SJSA1 (cell line): ENCODE measurements around the gene A2M. TPM values are rescaled to one million over a fixed set of nuclear protein-coding genes. Genes with fewer than 3 reads are reported as not detected.

Experiments used
- DNase-seq, 2 experiments: peaks; one replicate each; pipeline ENCODE4 v3.0.0-alpha.2; 2015 to 2020; ENCODE audit warnings: low spot score in 2 of 2, low read depth in 1 of 2
- H3K27ac ChIP-seq: fragments of 250-450 bp; sonication (Bioruptor Pico); 2 replicates; pipeline ENCODE4 v1.5.1; 2020; ENCODE audit warnings: mild to moderate bottlenecking, moderate library complexity
- H3K27me3 ChIP-seq: fragments of 250-450 bp; sonication (Bioruptor Pico); replicated peaks from 2 replicates; pipeline ENCODE4 v1.5.1; 2020; ENCODE audit warnings: mild to moderate bottlenecking, moderate library complexity
- H3K36me3 ChIP-seq: fragments of 250-450 bp; sonication (Bioruptor Pico); 2 replicates; pipeline ENCODE4 v1.5.1; 2020; ENCODE audit warnings: mild to moderate bottlenecking
- H3K4me1 ChIP-seq: fragments of 250-450 bp; sonication (Bioruptor Pico); replicated peaks from 2 replicates; pipeline ENCODE4 v1.6.1; 2021; ENCODE audit warnings: mild to moderate bottlenecking
- H3K4me3 ChIP-seq: fragments of 250-450 bp; sonication (Bioruptor Pico); 2 replicates; pipeline ENCODE4 v1.5.1; 2020; ENCODE audit warnings: mild to moderate bottlenecking
- H3K9me3 ChIP-seq: fragments of 250-450 bp; sonication (Bioruptor Pico); replicated peaks from 2 replicates; pipeline ENCODE4 v1.5.1; 2020; ENCODE audit warnings: mild to moderate bottlenecking
- total RNA-seq: library from RNA; depleted of rRNA; stranded (reverse); fragments of >200 nt; shearing (Covaris generic); gene quantifications from 2 replicates; pipeline ENCODE4 v1.2.3, GENCODE V29; 2014

Gene A2M
- total RNA-seq, 1 experiment from 2014 or later, result 0.55 TPM

DNA sequence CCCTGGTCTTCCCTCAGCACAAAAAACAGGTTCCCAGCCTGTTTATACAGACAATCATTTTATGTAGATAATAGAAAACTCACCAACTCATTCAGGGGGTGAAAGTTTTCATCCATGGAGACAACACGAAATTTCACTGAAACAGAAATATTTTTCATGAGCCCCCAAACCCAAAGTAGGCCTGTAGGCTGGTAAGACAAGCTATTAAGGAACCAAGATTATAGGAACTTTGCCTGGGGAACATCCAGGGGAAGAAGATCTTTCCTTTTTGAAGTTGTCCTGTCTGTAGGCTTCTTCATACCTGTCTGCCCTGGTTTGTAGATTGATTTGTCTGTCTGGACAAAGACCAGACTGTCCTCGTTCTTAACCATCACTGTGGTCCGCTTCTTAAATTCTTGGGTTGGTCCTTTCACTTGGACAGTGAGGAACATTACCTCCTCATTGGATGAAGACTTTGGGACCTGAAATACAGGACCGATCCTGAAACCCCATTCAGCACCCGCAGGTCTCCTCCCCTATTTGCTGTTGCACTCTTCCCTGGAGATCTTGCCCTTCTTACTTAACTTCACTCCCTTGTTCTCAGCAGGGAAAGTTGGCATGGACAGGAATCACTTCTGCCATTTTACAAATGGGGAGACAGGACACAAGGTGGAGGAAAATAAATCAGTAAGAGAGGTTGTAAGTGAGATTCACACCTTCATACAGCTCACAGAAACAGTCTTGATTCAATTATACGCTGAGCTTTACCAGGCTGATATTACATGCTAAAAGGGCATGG is 3.5 kb downstream of the A2M start:
- H3K36me3 ChIP-seq, result no peaks in the 10 kb centered on the region
- H3K27ac ChIP-seq, result no peak overlapping the region
- no peak overlapping the region for H3K4me3 ChIP-seq
- no peak for DNase-seq
- H3K9me3 ChIP-seq, result no peaks in the 10 kb centered on the region
- H3K4me1 ChIP-seq, result no peaks in the 10 kb centered on the region
- 0 out of 2 replicates have a peak, but pooled peaks cover 3% of the 10 kb centered on the region for H3K27me3 ChIP-seq

GRCh38 chr12:9111525-9111924 is 4.2 kb downstream of the A2M start:
- Histone ChIP-seq H3K27ac (no peak overlapping the region), H3K9me3 (no peaks in the 10 kb centered on the region), H3K4me1 (no peaks in the 10 kb centered on the region), H3K27me3 (0 out of 2 replicates have a peak, but pooled peaks cover 3% of the 10 kb centered on the region), H3K4me3 (no peak overlapping the region), H3K36me3 (no peaks in the 10 kb centered on the region)
- no peak for DNase-seq

DNA sequence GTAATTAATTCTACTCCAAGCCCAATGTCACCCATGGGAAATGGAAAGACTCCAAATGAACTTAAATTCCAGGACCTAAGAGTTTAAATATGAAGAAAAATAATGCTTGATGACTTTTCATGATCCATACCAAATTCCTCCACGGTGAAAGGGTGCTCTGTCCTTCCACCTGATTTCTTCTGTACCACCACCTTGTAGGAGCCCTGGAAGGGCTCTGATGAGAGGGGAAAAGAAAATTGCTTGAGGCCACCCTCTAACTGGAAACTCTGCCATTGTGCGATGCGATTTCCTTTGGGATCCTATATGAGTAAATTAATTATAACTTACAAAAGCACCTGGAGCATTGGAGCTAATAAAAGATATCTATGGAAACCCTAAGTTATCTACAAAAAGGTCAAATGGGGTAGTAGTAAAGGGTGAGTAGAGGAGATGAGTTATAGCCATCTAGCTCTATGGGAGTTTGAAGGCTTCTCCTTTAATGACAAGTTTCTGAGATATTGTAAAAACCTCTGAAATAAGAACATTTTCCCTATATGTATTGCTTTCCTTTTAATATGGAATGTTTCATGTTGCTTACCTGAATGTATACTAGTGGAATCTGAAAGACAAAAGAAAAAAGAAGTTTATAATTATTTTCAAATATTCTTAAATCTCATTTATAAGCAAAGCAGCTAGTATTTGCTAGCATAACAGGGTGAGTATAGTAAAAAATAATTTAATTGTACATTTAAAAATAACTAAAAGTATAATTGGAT is 5.8 kb downstream of the A2M start:
- no peaks in the 10 kb centered on the region for H3K9me3 ChIP-seq
- no peak overlapping the region for H3K4me3 ChIP-seq
- no peak for DNase-seq

GRCh38 chr12:9109213-9109522 is 6.6 kb downstream of the A2M start:
- Histone ChIP-seq H3K36me3 (no peaks in the 10 kb centered on the region), H3K9me3 (no peaks in the 10 kb centered on the region), H3K4me1 (no peaks in the 10 kb centered on the region), H3K4me3 (no peak overlapping the region), H3K27me3 (0 out of 2 replicates have a peak, but pooled peaks cover 3% of the 10 kb centered on the region), H3K27ac (no peak overlapping the region)
- DNase-seq, result no peak

More for the DNA sequence above, 5.8 kb downstream of the A2M start:
- Histone ChIP-seq H3K4me1 (no peaks in the 10 kb centered on the region), H3K36me3 (no peaks in the 10 kb centered on the region), H3K27me3 (0 out of 2 replicates have a peak, but pooled peaks cover 3% of the 10 kb centered on the region), H3K27ac (no peak overlapping the region)

DNA sequence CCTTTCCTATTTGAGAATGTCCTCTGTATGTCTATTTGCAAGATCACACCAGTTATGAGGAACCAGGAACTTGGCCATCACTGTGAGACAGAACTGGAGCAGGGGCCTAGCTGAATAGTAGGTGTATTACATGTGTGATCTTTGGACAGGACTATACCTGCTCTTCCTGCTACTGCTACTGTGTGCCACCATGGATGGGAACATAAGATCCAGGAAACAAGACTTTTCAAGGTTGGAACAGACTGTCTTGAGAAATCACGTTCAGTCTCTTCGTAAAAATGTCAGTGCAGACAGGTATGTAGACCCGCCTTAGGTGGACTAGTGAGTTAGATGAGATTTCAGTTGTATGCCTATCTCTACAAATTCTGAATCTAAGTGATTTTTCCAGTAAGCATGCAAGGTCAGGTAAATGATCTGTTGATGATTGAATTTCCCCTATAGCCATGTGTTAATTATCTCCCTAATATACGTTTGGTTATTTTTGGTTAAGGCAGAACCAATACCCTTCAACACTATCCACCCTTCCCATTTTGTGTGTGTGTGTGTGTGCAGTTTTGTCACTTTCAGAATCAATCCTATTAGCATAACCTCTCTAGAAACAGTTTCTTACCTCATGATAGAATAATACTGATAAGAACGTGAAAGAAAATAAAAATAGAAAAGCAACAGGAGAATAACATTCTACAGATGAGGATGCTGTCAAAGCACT is 7.1 kb downstream of the A2M start:
- Histone ChIP-seq H3K4me1 (no peaks in the 10 kb centered on the region), H3K36me3 (no peaks in the 10 kb centered on the region), H3K4me3 (no peak overlapping the region), H3K27me3 (no peaks in the 10 kb centered on the region), H3K27ac (no peak overlapping the region), H3K9me3 (no peaks in the 10 kb centered on the region)
- no peak for DNase-seq

GRCh38 chr12:9107542-9107873 is 8.2 kb downstream of the A2M start:
- Histone ChIP-seq H3K27me3 (no peaks in the 10 kb centered on the region), H3K4me1 (no peaks in the 10 kb centered on the region), H3K36me3 (no peaks in the 10 kb centered on the region), H3K27ac (no peak overlapping the region), H3K4me3 (no peak overlapping the region), H3K9me3 (no peaks in the 10 kb centered on the region)
- DNase-seq, result no peak

- no peak overlapping the region for H3K27ac ChIP-seq
- no peaks in the 10 kb centered on the region for H3K4me1 ChIP-seq
- H3K4me3 ChIP-seq, result no peak overlapping the region
- no peaks in the 10 kb centered on the region for H3K9me3 ChIP-seq
- no peak for DNase-seq
- H3K36me3 ChIP-seq, result no peaks in the 10 kb centered on the region
- no peaks in the 10 kb centered on the region for H3K27me3 ChIP-seq
Observed at GRCh38 chr12:9106610-9107541, 8.8 kb downstream of the A2M start.

GRCh38 chr12:9106067-9106466 is 9.7 kb downstream of the A2M start:
- no peaks in the 10 kb centered on the region for H3K4me1 ChIP-seq
- H3K9me3 ChIP-seq, result no peaks in the 10 kb centered on the region
- DNase-seq, result no peak
- H3K4me3 ChIP-seq, result no peak overlapping the region
- H3K36me3 ChIP-seq, result no peaks in the 10 kb centered on the region
- no peak overlapping the region for H3K27ac ChIP-seq
- no peaks in the 10 kb centered on the region for H3K27me3 ChIP-seq

GRCh38 chr12:9104767-9105423 is 10.8 kb downstream of the A2M start:
- DNase-seq, result no peak
- Histone ChIP-seq H3K4me1 (no peaks in the 10 kb centered on the region), H3K36me3 (no peaks in the 10 kb centered on the region), H3K4me3 (no peak overlapping the region), H3K27ac (no peak overlapping the region), H3K27me3 (no peaks in the 10 kb centered on the region), H3K9me3 (no peaks in the 10 kb centered on the region)

- Histone ChIP-seq H3K36me3 (no peaks in the 10 kb centered on the region), H3K4me1 (no peaks in the 10 kb centered on the region), H3K9me3 (no peaks in the 10 kb centered on the region), H3K4me3 (no peak overlapping the region), H3K27ac (no peak overlapping the region), H3K27me3 (no peaks in the 10 kb centered on the region)
- no peak for DNase-seq
Observed at GRCh38 chr12:9104087-9104486, 11.6 kb downstream of the A2M start.

DNA sequence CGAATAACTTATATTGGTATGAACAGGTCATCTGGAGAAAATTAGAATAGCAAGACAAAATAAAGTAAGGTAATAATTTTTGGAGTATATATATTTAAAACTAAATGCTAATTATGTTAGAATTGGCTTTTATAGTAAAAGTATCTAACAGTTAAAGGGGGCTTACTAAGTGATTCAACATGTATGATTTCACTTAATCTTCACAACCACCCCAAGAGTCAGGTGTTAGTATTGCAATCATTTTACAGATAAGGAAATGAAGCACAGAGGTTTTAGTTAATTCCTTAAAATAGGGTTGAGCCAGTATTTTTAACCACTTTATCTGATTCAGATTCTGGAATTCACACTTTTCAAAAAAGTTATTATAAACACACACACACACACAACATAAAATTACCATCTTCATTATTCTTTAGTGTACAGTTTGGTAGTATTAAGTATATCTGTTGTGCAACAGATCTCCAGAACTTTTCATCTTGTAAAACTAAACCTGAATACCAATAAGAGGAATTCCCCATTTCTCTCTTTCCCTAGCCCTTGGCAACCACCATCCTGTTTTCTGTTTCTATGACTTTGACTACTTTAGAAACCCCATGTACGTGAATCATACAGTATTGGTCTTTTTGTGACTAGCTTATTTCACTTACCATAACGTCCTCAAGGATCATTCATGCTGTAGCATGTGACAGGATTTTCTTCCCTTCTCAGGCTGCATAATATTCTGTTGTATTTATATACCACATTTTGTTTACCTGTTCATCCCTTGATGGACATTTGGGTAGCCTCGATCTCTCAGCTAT is 12.5 kb downstream of the A2M start:
- Histone ChIP-seq H3K9me3 (no peaks in the 10 kb centered on the region), H3K36me3 (no peaks in the 10 kb centered on the region), H3K4me3 (no peak overlapping the region), H3K4me1 (no peaks in the 10 kb centered on the region), H3K27me3 (no peaks in the 10 kb centered on the region), H3K27ac (no peak overlapping the region)
- DNase-seq, result no peak

GRCh38 chr12:9101018-9101687 is 14.6 kb downstream of the A2M start:
- H3K36me3 ChIP-seq, result no peaks in the 10 kb centered on the region
- H3K27me3 ChIP-seq, result no peaks in the 10 kb centered on the region
- no peaks in the 10 kb centered on the region for H3K4me1 ChIP-seq
- H3K9me3 ChIP-seq, result no peaks in the 10 kb centered on the region
- H3K27ac ChIP-seq, result no peak overlapping the region
- no peak for DNase-seq
- no peak overlapping the region for H3K4me3 ChIP-seq
